HepG2 (cell line): ENCODE results near the gene TUBB. TPM values are rescaled to one million over a fixed set of nuclear protein-coding genes. Genes with fewer than 3 reads are reported as not detected.

ENCODE experiments used
- ARID2 ChIP-seq: sonication (generic); formaldehyde crosslinking; IDR thresholded peaks from 2 replicates; pipeline ENCODE4 v1.8.1; 2022; ENCODE audit warnings: mild to moderate bottlenecking, missing genetic modification reagents, borderline replicate concordance
- ARNTL ChIP-seq: sonication (generic); formaldehyde crosslinking; IDR thresholded peaks from 2 replicates; pipeline ENCODE4 v1.4.0; 2020; ENCODE audit warnings: mild to moderate bottlenecking, missing genetic modification reagents
- BCLAF1 ChIP-seq: fragments of 450-650 bp; IDR thresholded peaks from 2 replicates; pipeline ENCODE4 v1.6.1; 2017; ENCODE audit warnings: mild to moderate bottlenecking
- CSRNP2 ChIP-seq: sonication (generic); formaldehyde crosslinking; conservative IDR thresholded peaks from 2 replicates; pipeline ENCODE4 v1.8.0; 2022; ENCODE audit warnings: low read depth, missing genetic modification reagents
- EHMT2 ChIP-seq: fragments of 200-600 bp; sonication (generic); IDR thresholded peaks from 2 replicates; pipeline ENCODE4 v1.7.0; 2017; ENCODE audit warnings: antibody characterized with exemption, low read depth, low read length, borderline replicate concordance
- FIP1L1 ChIP-seq: fragments of 200-400 bp; formaldehyde crosslinking; IDR thresholded peaks from 2 replicates; pipeline ENCODE4 v1.6.1; 2018; ENCODE audit warnings: low read depth, mild to moderate bottlenecking, low read length, moderate library complexity, borderline replicate concordance; ENCODE audit not compliant: insufficient read depth
- GPBP1L1 ChIP-seq: sonication (generic); formaldehyde crosslinking; IDR thresholded peaks from 2 replicates; pipeline ENCODE4 v1.5.0; 2020; ENCODE audit warnings: mild to moderate bottlenecking, missing genetic modification reagents
- HDAC1 ChIP-seq: sonication (generic); formaldehyde crosslinking; IDR thresholded peaks from 2 replicates; pipeline ENCODE4 v1.5.1; 2020; ENCODE audit warnings: mild to moderate bottlenecking, missing genetic modification reagents
- SALL1 ChIP-seq: sonication (generic); formaldehyde crosslinking; IDR thresholded peaks from 2 replicates; pipeline ENCODE4 v1.8.0; 2022; ENCODE audit warnings: mild to moderate bottlenecking, missing genetic modification reagents
- SSRP1 ChIP-seq: IDR thresholded peaks from 2 replicates; pipeline ENCODE4 v1.6.1; 2016; ENCODE audit warnings: control low read depth
- TARDBP ChIP-seq: sonication (generic); formaldehyde crosslinking; IDR thresholded peaks from 2 replicates; pipeline ENCODE4 v1.8.0; 2022; ENCODE audit warnings: mild to moderate bottlenecking, missing genetic modification reagents
- ZBTB10 ChIP-seq: sonication (generic); formaldehyde crosslinking; IDR thresholded peaks from 2 replicates; pipeline ENCODE4 v1.4.0; 2020; ENCODE audit warnings: missing genetic modification reagents, borderline replicate concordance
- ZBTB4 ChIP-seq: sonication (generic); formaldehyde crosslinking; IDR thresholded peaks from 2 replicates; pipeline ENCODE4 v1.4.0; 2020; ENCODE audit warnings: missing genetic modification reagents, mild to moderate bottlenecking, borderline replicate concordance
- ZBTB42 ChIP-seq: sonication (generic); formaldehyde crosslinking; IDR thresholded peaks from 2 replicates; pipeline ENCODE4 v1.5.0; 2020; ENCODE audit warnings: mild to moderate bottlenecking, missing genetic modification reagents
- ZEB1 ChIP-seq: IDR thresholded peaks from 2 replicates; pipeline ENCODE4 v1.6.1; 2012; ENCODE audit warnings: mild to moderate bottlenecking, low read depth, inconsistent platforms; ENCODE audit not compliant: insufficient replicate concordance
- ZNF207 ChIP-seq: fragments of 450-650 bp; IDR thresholded peaks from 2 replicates; pipeline ENCODE4 v1.6.1; 2016; ENCODE audit warnings: antibody characterized with exemption, borderline replicate concordance
- polyA plus RNA-seq, 8 experiments: library from polyadenylated mRNA; depleted of rRNA in 3 of 8; stranded (reverse) in 7 of 8; unstranded in 1 of 8; fragments of >200 nt; fragmentation: Illumina TruSeq in 4 of 8; extraction: Trizol in 4 of 8; gene quantifications; 2 replicates each; pipeline versions ENCODE4 v1.2.1 to v1.2.3, GENCODE V29; 2011 to 2016; ENCODE audit warnings: low read depth in 4 of 8, missing spikeins in 1 of 8, mixed read lengths in 1 of 8; ENCODE audit not compliant: insufficient read depth in 1 of 8
- total RNA-seq, 5 experiments: library from RNA; depleted of rRNA; stranded (reverse); fragments of >200 nt; fragmentation: Illumina TruSeq; extraction: Trizol; gene quantifications; 2 replicates each; pipeline ENCODE4 v1.2.3, GENCODE V29; 2016; ENCODE audit warnings: low read depth in 1 of 5

Gene TUBB
- total and polyA plus RNA-seq, 2 of the 13 experiments (the other 11 are each of a cell fraction or from before 2014, with no cell fraction given): 911 to 1,163 TPM

GRCh38 chr6:30686908-30687658 is 33.1 kb upstream of the TUBB start (continued):
- TF ChIP-seq BCLAF1 (no peak), CSRNP2 (no peak), EHMT2 (no peak), GPBP1L1 (CRISPR knock-in tag) (no peak), SALL1 (CRISPR knock-in tag) (no peak), FIP1L1 (peak; percentile 59; the same call in 1 of the 2 replicates), ZBTB42 (CRISPR knock-in tag) (0 out of 2 replicates have a peak, but pooled peaks have one; percentile 27), HDAC1 (CRISPR knock-in tag) (no peak; the same call in 1 of the 2 replicates), ZEB1 (no peak), SSRP1 (no peak), ZBTB4 (peak; percentile 1; the same call in 1 of the 2 replicates), ARNTL (CRISPR knock-in tag) (0 out of 2 replicates have a peak, but pooled peaks have one; percentile 34), ZBTB10 (CRISPR knock-in tag) (no peak), TARDBP (peak; percentile 20), ZNF207 (no peak), ARID2 (0 out of 2 replicates have a peak, but pooled peaks have one; percentile 25)
